ENCODE measurements around the gene ELFN2. TPM values are rescaled to one million over a fixed set of nuclear protein-coding genes. Genes with fewer than 3 reads are reported as not detected.

The ELFN2 gene
- total RNA-seq, 6 experiments from 2014 or later: 1.2 to 5.8 (median 1.4) TPM

- no peak overlapping the region for H3K27ac Mint-ChIP-seq
Measured at GRCh38 chr22:37363261-37363992, 63.9 kb downstream of the ELFN2 start.

DNA sequence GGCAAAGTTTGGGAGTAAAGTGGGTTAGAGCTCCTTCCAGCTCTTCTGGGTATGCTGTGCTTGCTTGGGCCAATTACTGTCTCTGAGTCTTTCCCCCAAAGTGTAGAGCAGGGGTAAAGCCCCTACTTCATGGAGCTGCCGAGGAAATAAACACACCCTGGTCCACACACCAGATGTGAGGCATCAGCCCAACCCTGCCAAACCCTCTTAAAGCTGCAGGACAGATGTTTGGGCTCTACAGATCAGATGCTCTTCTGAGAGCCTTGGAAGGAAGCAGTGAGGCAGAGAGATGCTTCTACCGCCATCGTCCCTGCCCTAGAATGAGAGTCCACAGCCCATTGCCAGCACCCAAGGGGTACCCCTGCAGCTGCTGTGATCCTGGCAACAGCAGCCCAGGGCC is 64.7 kb downstream of the ELFN2 start:
- TF ChIP-seq CTCF (IDR thresholded peaks at IDR 0.05): no peak
- H3K27ac Mint-ChIP-seq: no peak overlapping the region
- DNase-seq: no peak
- peaks cover 16% of the 10 kb centered on the region for H3K27me3 Mint-ChIP-seq (ENCODE audit: insufficient read depth)
- no peaks in the 10 kb centered on the region for H3K9me3 Mint-ChIP-seq
- H3K36me3 Mint-ChIP-seq (ENCODE audit: low read depth): no peaks in the 10 kb centered on the region
- H3K4me1 Mint-ChIP-seq (ENCODE audit: low read depth): no peaks in the 10 kb centered on the region
- no peak overlapping the region for H3K4me3 Mint-ChIP-seq

More at GRCh38 chr22:37363261-37363992, 63.9 kb downstream of the ELFN2 start:
- no peak for DNase-seq
- TF ChIP-seq CTCF (IDR thresholded peaks at IDR 0.05): no peak
- H3K9me3 Mint-ChIP-seq: no peaks in the 10 kb centered on the region
- no peaks in the 10 kb centered on the region for H3K4me1 Mint-ChIP-seq (ENCODE audit: low read depth)
- no peak overlapping the region for H3K4me3 Mint-ChIP-seq
- no peaks in the 10 kb centered on the region for H3K36me3 Mint-ChIP-seq (ENCODE audit: low read depth)
- H3K27me3 Mint-ChIP-seq (ENCODE audit: insufficient read depth): peaks cover 16% of the 10 kb centered on the region

- Mint-ChIP-seq H3K27me3 (ENCODE audit: insufficient read depth) (peaks cover 42% of the 10 kb centered on the region), H3K4me3 (no peak overlapping the region), H3K36me3 (ENCODE audit: low read depth) (no peaks in the 10 kb centered on the region), H3K9me3 (no peaks in the 10 kb centered on the region), H3K27ac (no peak overlapping the region), H3K4me1 (ENCODE audit: low read depth) (no peaks in the 10 kb centered on the region)
- TF ChIP-seq CTCF (IDR thresholded peaks at IDR 0.05): no peak
- no peak for DNase-seq
Measured at GRCh38 chr22:37358917-37359316, 68.4 kb downstream of the ELFN2 start.

GRCh38 chr22:37358386-37358785 is 68.9 kb downstream of the ELFN2 start:
- Mint-ChIP-seq H3K27me3 (ENCODE audit: insufficient read depth) (peaks cover 44% of the 10 kb centered on the region), H3K9me3 (no peaks in the 10 kb centered on the region), H3K36me3 (ENCODE audit: low read depth) (no peaks in the 10 kb centered on the region), H3K4me1 (ENCODE audit: low read depth) (no peaks in the 10 kb centered on the region), H3K4me3 (no peak overlapping the region), H3K27ac (no peak overlapping the region)
- no peak for TF ChIP-seq CTCF (IDR thresholded peaks at IDR 0.05)
- no peak for DNase-seq

DNA sequence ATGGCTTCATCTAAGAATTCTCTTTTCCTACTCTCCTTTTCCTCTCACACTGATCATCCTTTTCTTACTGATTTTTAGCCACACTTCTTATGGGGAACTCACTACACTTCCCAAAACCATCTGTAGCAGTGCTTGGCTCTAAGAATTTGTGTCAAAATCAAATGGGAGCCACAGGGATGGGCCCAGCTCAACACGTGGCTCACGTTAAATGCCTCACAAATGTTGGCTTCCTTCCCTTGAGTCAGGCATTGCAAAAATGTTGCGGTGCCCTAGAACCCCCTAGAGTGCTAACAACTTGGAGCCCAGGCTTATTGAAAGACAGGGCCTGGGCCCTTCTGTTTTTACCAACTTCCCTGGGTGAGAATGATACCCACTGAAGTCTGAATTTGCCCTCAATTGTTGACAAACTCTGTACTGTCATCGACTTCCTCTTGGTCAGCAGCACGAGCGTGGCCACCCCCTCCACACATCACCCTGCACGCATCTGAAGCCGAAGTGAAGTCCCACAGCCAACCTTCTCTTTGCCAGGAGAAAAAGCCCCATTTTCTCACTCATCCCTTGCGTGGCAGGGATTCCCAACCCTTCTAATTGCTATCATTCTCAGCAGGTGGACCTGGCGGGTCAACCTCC is 69.7 kb downstream of the ELFN2 start:
- no peaks in the 10 kb centered on the region for H3K36me3 Mint-ChIP-seq (ENCODE audit: low read depth)

More for the DNA sequence above, 69.7 kb downstream of the ELFN2 start:
- H3K4me3 Mint-ChIP-seq: no peak overlapping the region
- H3K27ac Mint-ChIP-seq: no peak overlapping the region
- H3K9me3 Mint-ChIP-seq: no peaks in the 10 kb centered on the region
- DNase-seq: no peak
- peaks cover 46% of the 10 kb centered on the region for H3K27me3 Mint-ChIP-seq (ENCODE audit: insufficient read depth)
- TF ChIP-seq CTCF (IDR thresholded peaks at IDR 0.05): no peak
- no peaks in the 10 kb centered on the region for H3K4me1 Mint-ChIP-seq (ENCODE audit: low read depth)
